K562 (cell line): ENCODE measurements around the gene FBXO36. TPM values are rescaled to one million over a fixed set of nuclear protein-coding genes. Genes with fewer than 3 reads are reported as not detected.

Source experiments
- ARID1B ChIP-seq: fragments of 450-650 bp; IDR thresholded peaks from 2 replicates; pipeline ENCODE4 v1.6.1; 2016; ENCODE audit warnings: antibody characterized with exemption, mild to moderate bottlenecking, inconsistent platforms
- ATF7 ChIP-seq: fragments of 450-650 bp; IDR thresholded peaks from 2 replicates; pipeline ENCODE4 v1.7.1; 2014; ENCODE audit warnings: mild to moderate bottlenecking, moderate library complexity
- BACH1 ChIP-seq: fragments of 200-800 bp; sonication (Bioruptor generic); IDR thresholded peaks from 2 replicates; pipeline ENCODE4 v1.6.1; 2016; ENCODE audit warnings: missing genetic modification characterization, missing compliant biosample characterization
- BRF1 ChIP-seq: IDR thresholded peaks from 3 replicates; pipeline ENCODE4 v1.6.1; 2011; ENCODE audit warnings: borderline replicate concordance, mild to moderate bottlenecking; ENCODE audit not compliant: insufficient read length; ENCODE audit errors: extremely low read depth
- BRF2 ChIP-seq: IDR thresholded peaks from 3 replicates; pipeline ENCODE4 v1.6.1; 2011; ENCODE audit warnings: borderline replicate concordance, mild to moderate bottlenecking; ENCODE audit not compliant: insufficient read length, insufficient read depth
- FOXK2 ChIP-seq, 2 experiments: fragments of 450-650 bp; IDR thresholded peaks in 1 of 2; conservative IDR thresholded peaks in 1 of 2; 2 replicates each; pipeline ENCODE4 v1.6.1; 2016; ENCODE audit warnings: low read depth in 2 of 2, mild to moderate bottlenecking in 1 of 2
- FUS ChIP-seq: fragments of 200-400 bp; formaldehyde crosslinking; optimal IDR thresholded peaks from 2 replicates; pipeline ENCODE3; 2017; ENCODE audit warnings: low read depth, low read length
- LEF1 ChIP-seq: fragments of 450-650 bp; IDR thresholded peaks from 2 replicates; pipeline ENCODE4 v1.6.1; 2016; ENCODE audit warnings: mild to moderate bottlenecking
- MAFF ChIP-seq: IDR thresholded peaks from 2 replicates; pipeline ENCODE4 v1.6.1; 2012; ENCODE audit warnings: low read length, improper control_type of control experiment
- MAFK ChIP-seq: IDR thresholded peaks from 2 replicates; pipeline ENCODE4 v1.6.1; 2011; ENCODE audit warnings: low read length, improper control_type of control experiment
- NFATC3 ChIP-seq: fragments of 450-650 bp; IDR thresholded peaks from 2 replicates; pipeline ENCODE4 v1.6.1; 2017; ENCODE audit warnings: mild to moderate bottlenecking
- POLR2H ChIP-seq: IDR thresholded peaks from 2 replicates; pipeline ENCODE4 v1.6.1; 2016; ENCODE audit warnings: missing genetic modification characterization, low read depth, mild to moderate bottlenecking, control low read depth, missing compliant biosample characterization, moderate library complexity
- RBM22 ChIP-seq: fragments of 200-400 bp; formaldehyde crosslinking; IDR thresholded peaks from 2 replicates; pipeline ENCODE4 v1.6.1; 2018; ENCODE audit warnings: low read length, low read depth; ENCODE audit not compliant: poor library complexity, severe bottlenecking
- RNF2 ChIP-seq: sonication (generic); IDR thresholded peaks from 2 replicates; pipeline ENCODE4 v1.6.1; 2016
- RUNX1 ChIP-seq: sonication (generic); IDR thresholded peaks from 2 replicates; pipeline ENCODE4 v1.6.1; 2016; ENCODE audit warnings: antibody characterized with exemption, low read depth
- SRF ChIP-seq, 2 experiments: fragments of 250-450, 450-650 bp in 1 of 2; sonication (Bioruptor Pico) in 1 of 2; sonication (generic) in 1 of 2; formaldehyde crosslinking; IDR thresholded peaks; 2 replicates each; pipeline versions ENCODE4 v1.5.0 to v1.5.1; 2020 to 2022; ENCODE audit warnings: mild to moderate bottlenecking in 1 of 2, missing genetic modification reagents in 1 of 2
- STAG1 ChIP-seq: sonication (generic); formaldehyde crosslinking; IDR thresholded peaks from 2 replicates; pipeline ENCODE4 v1.5.0; 2020; ENCODE audit warnings: missing genetic modification reagents, borderline replicate concordance
- SUPT5H ChIP-seq: fragments of 450-650 bp; IDR thresholded peaks from 2 replicates; pipeline ENCODE4 v1.6.1; 2016
- ZNF140 ChIP-seq: fragments of 250-450 bp; sonication (Bioruptor Pico); IDR thresholded peaks from 2 replicates; pipeline ENCODE4 v1.8.0; 2021; ENCODE audit warnings: moderate library complexity, mild to moderate bottlenecking, inconsistent platforms
- ZNF143 ChIP-seq: sonication (generic); formaldehyde crosslinking; IDR thresholded peaks from 2 replicates; pipeline ENCODE4 v1.9.0; 2022; ENCODE audit warnings: mild to moderate bottlenecking, missing genetic modification reagents
- ZNF174 ChIP-seq: fragments of 250-450 bp; sonication (Bioruptor Pico); IDR thresholded peaks from 2 replicates; pipeline ENCODE4 v1.4.0; 2020; ENCODE audit warnings: mild to moderate bottlenecking
- ZNF79 ChIP-seq: fragments of 250-450 bp; sonication (Bioruptor Pico); IDR thresholded peaks from 2 replicates; pipeline ENCODE4 v1.4.0; 2020; ENCODE audit warnings: low read depth, mild to moderate bottlenecking, moderate library complexity
- ZSCAN32 ChIP-seq: fragments of 450-650 bp; formaldehyde crosslinking; IDR thresholded peaks from 2 replicates; pipeline ENCODE4 v1.4.0; 2020; ENCODE audit warnings: mild to moderate bottlenecking, moderate library complexity
- polyA plus RNA-seq, 8 experiments: library from polyadenylated mRNA; depleted of rRNA in 4 of 8; stranded (reverse) in 5 of 8; unstranded in 3 of 8; fragments of >200 nt; fragmentation: Nextera tagmentation in 2 of 8; fragmentation: Illumina TruSeq in 1 of 8; extraction: Ambion mirVana in 2 of 8; extraction: Trizol in 1 of 8; gene quantifications; 2 replicates each; pipeline versions ENCODE4 v1.2.1 to v1.2.3, GENCODE V29; 2011 to 2014; ENCODE audit warnings: inconsistent platforms in 1 of 8, missing spikeins in 1 of 8
- total RNA-seq, 7 experiments: library from RNA; depleted of rRNA in 6 of 7; stranded (reverse); fragments of >200 nt in 6 of 7; fragmentation: Illumina TruSeq in 2 of 7; extraction: Trizol in 2 of 7; gene quantifications; 2 replicates each; pipeline versions ENCODE4 v1.2.1 to v1.2.3, GENCODE V29; 2011 to 2021; ENCODE audit warnings: low replicate concordance in 1 of 7
- TF ChIP-seq, protein P1 (sequence below): IDR thresholded peaks from 2 replicates; pipeline ENCODE4 v1.6.1; 2011; ENCODE audit not compliant: insufficient read length; ENCODE audit errors: extremely low read depth
- TF ChIP-seq, protein P2 (sequence below), 2 experiments: IDR thresholded peaks; 2 replicates each; pipeline ENCODE4 v1.6.1; 2012; ENCODE audit warnings: improper control_type of control experiment in 2 of 2, low read depth in 2 of 2, low read length in 2 of 2, borderline replicate concordance in 1 of 2
- TF ChIP-seq, protein P3 (sequence below): fragments of 250-450 bp; sonication (Bioruptor Pico); IDR thresholded peaks from 2 replicates; pipeline ENCODE4 v1.6.1; 2021; ENCODE audit warnings: mild to moderate bottlenecking

The FBXO36 gene
- total and polyA plus RNA-seq, 9 of the 15 experiments (the other 6 are each of a cell fraction or from before 2014, with no cell fraction given), result 0.40 to 0.91 (median 0.58) TPM

GRCh38 chr2:229943770-229944449, 21.6 kb downstream of the FBXO36 start (continued):
- TF ChIP-seq SRF (CRISPR knock-in tag; IDR thresholded peaks at IDR 0.05) (no peak), ZNF174 (no peak), BACH1 (tag) (no peak), RNF2 (no peak), MAFF (peak; percentile 28), ATF7 (peak; percentile 30), FOXK2 (conservative IDR thresholded peaks at IDR 0.05 in 1 of 2, IDR thresholded peaks at IDR 0.05 in 1 of 2; ENCODE audit: low read depth in 2 of 2) (peak; percentile 31 to 56; a peak in 1 of 4 replicates), RBM22 (no peak), ZSCAN32 (CRISPR knock-in tag) (no peak), ARID1B (peak; percentile 36; the same call in 1 of the 2 replicates), NFATC3 (no peak), ZNF79 (CRISPR knock-in tag) (no peak), RUNX1 (no peak), ZNF140 (CRISPR knock-in tag) (no peak), STAG1 (CRISPR knock-in tag) (no peak), SUPT5H (no peak), POLR2H (tag) (0 out of 2 replicates have a peak, but pooled peaks have one; percentile 17), FUS (no peak), ZNF143 (CRISPR knock-in tag) (no peak), BRF1 (no peak), LEF1 (0 out of 2 replicates have a peak, but pooled peaks have one; percentile 40), BRF2 (no peak), MAFK (peak; percentile 27; the same call in 1 of the 2 replicates)
- TF ChIP-seq, protein P1, sequence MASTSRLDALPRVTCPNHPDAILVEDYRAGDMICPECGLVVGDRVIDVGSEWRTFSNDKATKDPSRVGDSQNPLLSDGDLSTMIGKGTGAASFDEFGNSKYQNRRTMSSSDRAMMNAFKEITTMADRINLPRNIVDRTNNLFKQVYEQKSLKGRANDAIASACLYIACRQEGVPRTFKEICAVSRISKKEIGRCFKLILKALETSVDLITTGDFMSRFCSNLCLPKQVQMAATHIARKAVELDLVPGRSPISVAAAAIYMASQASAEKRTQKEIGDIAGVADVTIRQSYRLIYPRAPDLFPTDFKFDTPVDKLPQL, result no peak
- TF ChIP-seq, protein P2, sequence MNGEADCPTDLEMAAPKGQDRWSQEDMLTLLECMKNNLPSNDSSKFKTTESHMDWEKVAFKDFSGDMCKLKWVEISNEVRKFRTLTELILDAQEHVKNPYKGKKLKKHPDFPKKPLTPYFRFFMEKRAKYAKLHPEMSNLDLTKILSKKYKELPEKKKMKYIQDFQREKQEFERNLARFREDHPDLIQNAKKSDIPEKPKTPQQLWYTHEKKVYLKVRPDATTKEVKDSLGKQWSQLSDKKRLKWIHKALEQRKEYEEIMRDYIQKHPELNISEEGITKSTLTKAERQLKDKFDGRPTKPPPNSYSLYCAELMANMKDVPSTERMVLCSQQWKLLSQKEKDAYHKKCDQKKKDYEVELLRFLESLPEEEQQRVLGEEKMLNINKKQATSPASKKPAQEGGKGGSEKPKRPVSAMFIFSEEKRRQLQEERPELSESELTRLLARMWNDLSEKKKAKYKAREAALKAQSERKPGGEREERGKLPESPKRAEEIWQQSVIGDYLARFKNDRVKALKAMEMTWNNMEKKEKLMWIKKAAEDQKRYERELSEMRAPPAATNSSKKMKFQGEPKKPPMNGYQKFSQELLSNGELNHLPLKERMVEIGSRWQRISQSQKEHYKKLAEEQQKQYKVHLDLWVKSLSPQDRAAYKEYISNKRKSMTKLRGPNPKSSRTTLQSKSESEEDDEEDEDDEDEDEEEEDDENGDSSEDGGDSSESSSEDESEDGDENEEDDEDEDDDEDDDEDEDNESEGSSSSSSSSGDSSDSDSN (IDR thresholded peaks at IDR 0.05; ENCODE audit: borderline replicate concordance in 1 of 2, low read depth in 2 of 2, low read length in 2 of 2), result no peak
- TF ChIP-seq, protein P3, sequence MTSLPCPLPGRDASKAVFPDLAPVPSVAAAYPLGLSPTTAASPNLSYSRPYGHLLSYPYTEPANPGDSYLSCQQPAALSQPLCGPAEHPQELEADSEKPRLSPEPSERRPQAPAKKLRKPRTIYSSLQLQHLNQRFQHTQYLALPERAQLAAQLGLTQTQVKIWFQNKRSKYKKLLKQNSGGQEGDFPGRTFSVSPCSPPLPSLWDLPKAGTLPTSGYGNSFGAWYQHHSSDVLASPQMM (CRISPR knock-in tag), result no peak
